ENCODE results near the gene NTM.

Gene NTM

DNA sequence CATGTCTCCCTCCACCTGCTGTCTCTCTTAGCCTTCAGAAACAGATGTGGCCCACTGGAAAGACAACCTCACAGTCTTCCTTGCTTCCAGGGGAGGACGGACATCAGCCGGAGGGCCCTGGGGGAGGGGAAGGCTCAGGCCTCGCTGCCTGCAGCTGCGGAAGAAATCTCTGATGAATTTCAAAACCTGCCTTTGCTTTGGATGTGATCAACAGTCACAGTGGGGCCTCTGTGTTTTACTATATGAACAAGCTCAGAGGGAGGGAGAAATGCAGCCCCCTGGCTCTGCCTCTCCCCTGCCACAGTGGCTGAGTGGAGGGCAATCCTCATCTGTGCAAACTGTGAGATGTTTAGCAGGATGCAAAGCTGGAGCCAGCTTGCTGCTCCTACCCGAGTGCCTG, 282.8 kb downstream of the NTM start:
- no peak for DNase-seq

DNA sequence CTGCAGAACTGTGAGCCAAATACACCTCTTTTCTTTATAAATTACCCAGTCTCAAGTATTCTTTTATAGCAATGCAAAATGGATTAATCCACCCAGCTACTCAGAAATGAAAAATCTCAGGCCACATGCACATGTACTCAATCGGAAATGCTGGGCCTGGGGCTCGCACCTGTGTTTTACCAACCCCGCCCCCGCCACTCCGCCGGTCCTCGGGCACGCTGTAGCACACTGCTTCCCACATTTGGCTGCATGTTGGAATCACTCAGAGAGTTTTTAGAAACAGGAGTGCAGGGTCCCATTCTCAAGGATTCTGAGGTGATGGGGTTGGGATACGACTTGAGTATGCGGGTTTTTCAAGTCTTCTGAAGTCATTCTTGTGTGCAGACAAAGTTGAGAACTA, 284.4 kb downstream of the NTM start:
- DNase-seq = no peak

DNA sequence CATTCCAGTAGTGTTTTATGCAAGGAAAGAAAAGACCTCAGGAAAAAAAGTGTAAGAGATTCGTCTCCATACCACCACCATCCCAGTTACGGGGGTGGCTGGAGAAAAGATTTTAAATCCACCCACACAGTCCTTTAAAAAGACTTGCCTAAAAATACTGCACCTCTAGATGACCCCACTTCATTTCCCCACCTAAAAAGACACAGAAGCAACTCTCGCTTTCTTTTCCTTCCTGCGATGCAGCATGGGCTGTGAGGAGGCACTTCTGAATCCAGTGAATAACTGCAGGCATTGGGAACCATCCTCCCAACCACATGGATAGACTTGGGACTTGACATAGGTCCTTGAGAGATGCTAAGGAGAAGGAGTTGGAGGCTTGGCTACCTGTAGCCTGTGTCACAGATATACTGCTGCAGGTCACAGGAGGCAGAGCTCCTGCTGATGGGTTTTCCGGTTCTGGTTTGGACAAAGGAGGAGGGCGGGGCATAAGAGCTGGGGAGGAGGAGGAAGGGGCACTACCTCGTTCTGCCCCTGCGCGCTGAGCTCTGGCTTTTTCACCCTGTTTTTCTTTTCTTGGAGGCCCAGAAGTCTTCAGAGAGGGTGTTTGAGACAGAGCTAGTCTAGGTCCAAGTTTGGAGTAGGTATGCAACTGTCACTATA, 285.9 kb downstream of the NTM start:
- no peak for DNase-seq

DNA sequence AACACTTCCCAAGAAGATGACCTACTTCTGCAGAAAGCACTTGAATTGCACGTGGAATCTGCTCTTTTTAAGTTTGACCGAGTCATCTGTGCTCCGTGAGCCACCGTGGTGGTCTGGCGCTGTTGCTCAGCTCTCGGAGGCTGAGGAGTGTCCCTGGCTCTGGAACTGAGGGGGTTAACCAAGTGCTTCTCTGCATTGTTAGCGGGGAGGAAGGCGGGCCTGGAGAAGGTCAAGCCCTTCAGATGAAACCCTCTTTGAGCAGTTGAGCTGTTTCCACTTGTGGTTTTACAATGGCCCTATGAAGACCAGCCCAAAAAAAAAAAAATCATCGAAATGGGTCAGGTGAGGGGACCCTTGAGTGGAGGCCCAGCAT, 286.4 kb downstream of the NTM start:
- no peak for DNase-seq

DNA sequence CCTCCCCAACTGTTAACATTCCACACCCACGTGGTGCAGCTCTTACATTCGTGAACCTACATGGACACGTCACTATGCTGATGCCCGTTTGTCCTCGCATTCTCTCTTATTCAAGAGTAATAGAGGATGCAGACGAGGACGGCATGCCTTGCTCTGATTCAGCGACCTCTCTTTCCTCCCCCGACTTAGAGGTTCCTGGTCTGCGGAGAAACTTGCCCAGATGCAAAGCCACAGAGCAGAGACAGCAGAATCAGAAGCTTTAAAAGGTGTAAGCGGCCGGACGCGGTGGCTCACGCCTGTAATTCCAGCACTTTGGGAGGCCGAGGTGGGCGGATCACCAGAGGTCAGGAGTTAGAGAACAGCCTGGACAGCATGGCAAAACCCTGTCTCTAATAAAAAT, 288.0 kb downstream of the NTM start:
- DNase-seq = no peak

DNA sequence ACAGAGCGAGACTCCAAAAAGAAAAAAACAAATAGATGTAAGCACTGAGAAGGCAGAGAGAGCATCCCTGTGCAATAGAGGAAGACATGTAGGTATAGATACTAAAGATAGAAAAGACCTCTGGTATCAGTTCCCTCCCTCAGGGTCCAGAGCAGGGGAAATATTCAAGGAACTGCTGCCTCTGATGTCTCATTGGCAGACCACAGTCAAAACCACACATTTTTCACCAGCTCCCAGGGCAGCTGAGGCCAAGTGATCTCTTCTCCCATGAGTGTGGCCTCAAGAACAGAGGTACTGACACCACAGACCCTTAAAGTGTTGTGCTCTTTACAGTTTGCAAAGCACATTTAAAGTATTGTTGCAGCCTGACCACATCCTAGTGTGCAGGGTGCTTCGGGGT, 288.5 kb downstream of the NTM start:
- DNase-seq = no peak

DNA sequence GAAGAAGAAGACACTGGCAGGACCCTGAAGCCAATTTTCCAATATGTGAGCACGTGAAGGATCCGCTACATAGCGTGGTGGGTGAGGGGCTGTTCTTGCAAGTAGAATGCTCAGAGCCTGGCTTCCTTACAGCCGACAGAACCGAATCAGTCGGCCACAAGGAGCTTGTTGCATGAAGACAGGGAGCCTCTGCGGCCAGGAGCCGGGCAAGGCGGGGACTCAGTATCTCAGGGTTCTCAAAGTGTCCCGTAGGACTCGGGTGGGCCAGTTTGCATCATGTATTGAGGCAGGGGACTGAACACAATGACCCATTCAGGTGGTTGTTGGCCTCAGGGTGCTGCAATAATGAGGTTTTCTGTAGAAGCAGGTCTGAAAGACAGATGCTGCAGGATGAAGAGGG, 289.5 kb downstream of the NTM start:
- no peak for DNase-seq

DNA sequence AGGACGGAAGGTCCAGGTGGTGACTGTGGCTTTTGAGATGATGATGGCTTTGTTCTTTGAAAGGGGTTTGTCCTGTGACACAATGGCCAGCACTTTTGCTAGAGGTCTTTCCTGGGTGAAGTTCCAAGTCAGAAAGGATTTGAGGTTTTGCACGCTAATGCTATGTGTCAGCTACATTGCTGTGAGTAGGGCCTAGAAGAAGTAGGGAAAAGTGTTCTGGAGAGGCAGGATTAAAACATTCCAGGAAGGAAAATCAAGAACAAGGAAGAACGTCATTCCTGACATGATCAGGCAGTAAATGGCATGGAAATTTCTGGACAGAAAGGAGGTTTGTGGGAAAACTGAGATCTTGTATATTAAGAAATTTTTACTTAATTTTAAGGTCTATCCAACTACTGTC, 290.7 kb downstream of the NTM start:
- no peak for DNase-seq

DNA sequence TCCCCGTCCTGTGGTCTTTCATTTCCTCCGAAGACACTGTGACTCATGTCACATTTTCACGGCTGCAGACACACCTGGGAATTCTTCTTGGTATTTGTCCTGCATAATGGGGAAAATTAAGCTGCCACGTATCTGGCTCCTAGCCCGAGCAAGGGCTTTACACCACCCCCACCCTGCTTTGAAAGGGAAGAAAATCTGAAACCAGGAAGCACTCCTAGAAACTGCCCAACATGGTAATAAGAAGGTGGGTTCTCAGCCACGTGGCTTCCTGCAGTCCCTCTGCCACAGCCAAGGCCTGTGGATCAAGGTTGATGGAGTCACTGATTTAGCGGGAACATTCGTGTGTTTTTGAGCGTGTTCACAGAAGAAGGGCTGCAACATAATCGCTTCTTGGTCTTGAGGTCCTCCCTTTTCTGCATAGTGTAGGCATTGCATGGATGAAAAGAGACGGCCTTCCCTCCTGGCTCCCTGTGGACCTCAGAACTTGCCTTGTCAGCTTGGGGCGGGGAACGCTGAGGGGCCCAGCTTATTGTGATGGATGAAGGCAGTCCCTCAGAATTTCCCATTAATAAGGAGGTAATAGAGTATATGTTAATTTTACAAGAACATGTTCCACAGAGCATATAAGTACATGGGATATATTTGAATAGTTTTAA, 292.0 kb downstream of the NTM start:
- no peak for DNase-seq

DNA sequence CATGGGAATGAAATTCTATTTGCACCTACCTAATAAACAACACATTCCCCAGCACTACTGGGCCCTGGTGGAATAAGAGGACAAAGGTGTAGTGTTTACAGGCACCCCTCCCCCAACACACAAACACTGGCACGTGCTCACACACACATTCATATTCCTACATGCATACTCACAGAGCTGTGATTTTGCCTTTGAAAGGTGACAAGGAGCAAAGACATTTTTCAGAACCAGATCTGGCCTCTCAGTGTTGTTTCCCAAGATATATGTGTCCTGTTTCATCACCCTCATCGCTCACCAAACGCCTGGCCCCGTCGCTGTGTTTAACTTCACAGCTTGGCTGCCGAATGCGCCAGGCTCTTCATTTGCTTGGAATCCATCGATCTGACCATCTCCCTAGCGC, 292.6 kb downstream of the NTM start:
- no peak for DNase-seq

DNA sequence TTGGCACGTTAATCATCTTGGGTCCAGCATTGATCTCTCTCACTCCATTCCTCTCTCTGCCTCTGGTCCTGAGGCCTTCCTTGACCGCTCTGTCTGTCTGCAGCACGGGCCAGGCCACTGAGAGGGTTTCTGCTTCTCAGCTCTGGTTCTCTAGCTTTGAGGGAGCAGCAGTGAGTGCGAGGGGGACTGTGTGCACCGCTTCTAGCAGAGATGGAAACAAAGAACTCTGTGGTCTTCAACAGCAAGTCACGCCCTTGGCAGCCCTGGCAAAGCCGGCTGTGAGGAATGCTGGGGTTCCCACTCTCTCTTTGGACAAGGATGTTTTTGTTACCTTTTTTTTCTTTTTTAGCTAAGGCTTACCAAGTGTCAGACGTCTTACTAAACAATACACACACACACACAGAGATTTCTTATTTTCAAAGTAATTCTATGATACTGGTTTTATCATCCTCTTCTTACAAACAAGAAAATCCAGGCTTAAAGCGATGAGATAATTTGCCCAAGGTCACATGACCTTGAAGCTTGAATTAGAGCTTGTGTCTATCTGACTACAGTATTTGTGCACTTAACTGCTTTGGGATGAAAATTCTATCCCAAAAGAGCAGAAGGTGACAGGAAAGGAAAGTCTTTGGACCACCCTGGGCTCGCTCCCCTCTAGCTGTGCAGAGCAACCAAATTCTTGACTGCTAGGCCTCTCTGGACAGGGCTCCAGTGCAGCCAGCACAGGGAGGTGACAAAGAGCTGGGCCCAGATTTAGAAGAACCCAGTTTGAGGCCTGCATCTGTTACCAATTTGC, 293.2 kb downstream of the NTM start:
- no peak for DNase-seq

DNA sequence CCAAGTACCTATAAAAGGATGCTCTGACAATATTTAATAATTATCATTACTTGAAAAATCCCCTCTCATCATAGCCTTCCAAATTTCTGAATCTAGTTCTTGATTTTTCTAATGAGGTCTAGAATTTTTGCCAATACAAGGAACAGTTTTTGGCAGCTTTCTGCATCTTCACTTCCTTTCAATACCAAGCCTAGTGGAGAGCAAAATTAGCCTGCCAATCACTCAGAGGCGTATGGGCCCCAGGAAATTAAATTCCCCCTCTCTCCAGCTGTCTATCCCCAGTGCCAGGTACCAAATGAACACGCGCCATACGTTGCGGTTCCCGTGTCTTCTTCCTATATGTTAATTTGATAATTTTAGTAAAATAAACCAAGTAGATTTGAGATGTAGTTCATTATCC, 293.9 kb downstream of the NTM start:
- no peak for DNase-seq

DNA sequence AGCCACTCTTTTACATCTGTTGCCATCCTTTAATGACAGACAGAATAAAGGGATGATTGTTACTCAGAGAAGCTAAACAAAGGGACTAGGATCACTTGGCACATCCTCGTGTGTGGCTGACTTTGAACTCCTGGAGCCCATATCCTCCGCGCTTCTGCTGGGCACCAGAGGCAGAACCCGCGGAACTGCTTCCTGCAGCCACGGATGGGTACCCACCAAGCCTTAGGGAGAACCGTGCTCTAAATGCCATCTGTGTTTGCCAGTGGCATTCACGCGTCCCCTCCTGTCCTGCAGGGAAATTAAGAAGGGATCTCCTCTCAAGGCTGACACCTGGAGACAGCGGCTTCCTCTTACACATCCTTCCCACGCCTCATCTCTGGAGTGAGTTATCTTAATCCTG, 294.4 kb downstream of the NTM start:
- no peak for DNase-seq

DNA sequence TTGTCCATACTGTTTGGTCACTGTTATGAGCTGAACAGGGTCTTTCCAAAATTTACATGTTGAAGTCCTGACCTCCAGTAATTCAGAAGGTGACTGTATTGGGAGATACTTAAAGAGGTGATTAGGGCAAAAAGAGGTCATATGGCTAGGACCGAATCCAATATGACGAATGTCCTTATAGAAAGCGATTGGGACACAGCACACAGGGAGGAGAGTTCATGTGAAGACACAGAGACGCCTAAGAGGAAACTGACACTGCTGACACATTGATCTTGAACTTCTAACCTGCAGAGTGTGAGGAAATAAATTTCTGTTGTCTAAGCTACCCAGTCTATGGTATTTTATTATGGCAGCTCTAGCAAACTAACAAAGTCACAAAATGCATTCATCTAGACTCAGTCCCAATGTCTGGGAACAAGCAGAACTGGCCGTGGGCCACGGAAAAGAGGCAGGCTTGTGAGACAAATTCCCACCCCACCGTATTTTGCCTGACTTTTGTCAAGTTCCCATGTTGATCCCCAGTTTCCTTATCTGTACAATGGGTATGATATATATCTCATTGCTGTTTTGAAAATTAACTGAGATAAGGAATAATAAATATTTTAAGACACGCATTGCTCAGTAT, 295.0 kb downstream of the NTM start:
- DNase-seq = no peak

DNA sequence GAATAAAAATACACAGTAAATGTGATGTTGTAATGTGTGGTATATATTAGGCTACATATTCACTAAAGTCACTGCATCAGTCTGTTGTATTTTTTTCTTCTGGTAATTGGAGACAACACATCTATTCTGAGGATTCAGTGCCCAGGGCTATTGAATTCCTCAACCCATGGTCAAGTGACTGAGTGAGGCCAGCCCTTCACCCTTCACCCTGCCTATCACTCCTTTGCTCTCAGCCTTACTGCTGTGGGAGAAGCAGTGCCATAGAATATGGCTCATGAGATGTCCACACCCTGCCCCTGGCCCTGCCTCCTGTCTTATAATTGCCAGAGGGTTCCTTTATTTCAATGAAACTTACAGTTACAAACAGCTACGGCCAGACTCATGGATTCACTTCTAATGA, 295.6 kb downstream of the NTM start:
- DNase-seq = no peak

DNA sequence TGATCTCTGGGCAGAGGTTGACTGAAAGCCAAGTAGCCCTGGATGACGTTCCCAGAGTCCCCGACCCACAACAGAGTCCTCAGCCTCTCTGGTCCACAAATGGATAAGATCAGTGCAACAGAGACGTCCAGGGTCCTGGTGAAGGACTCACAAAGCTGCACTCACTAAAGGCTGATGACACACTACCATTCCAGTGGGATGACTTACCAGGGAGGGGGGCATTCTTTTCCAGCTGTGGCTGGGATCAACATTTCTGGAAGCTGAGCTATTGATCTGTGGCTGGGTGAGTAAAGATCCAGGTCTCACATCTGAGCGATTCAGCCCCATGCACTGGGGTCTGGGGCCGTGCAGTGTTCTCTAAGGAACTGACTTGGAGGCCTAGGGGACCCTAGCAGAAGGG, 296.2 kb downstream of the NTM start:
- no peak for DNase-seq

DNA sequence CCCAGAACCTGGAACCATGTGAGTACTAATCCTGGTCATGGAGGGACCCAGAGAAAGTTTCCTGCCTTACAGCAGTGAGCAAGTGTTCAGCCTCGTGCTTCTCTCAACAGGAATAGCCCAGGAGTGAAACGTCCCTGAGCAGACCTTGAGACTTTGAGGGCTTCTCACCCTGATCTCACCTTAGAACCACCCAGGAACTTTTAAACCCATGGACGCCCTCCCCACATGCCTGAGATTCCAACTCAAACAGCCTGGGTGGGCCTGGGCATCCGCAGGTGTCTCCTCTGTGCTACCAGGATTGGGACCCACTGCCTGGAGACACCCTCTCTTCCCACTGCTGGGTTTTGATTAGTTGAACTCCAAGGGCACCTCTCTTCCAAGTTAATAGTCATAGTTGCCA, 297.2 kb downstream of the NTM start:
- DNase-seq = no peak

DNA sequence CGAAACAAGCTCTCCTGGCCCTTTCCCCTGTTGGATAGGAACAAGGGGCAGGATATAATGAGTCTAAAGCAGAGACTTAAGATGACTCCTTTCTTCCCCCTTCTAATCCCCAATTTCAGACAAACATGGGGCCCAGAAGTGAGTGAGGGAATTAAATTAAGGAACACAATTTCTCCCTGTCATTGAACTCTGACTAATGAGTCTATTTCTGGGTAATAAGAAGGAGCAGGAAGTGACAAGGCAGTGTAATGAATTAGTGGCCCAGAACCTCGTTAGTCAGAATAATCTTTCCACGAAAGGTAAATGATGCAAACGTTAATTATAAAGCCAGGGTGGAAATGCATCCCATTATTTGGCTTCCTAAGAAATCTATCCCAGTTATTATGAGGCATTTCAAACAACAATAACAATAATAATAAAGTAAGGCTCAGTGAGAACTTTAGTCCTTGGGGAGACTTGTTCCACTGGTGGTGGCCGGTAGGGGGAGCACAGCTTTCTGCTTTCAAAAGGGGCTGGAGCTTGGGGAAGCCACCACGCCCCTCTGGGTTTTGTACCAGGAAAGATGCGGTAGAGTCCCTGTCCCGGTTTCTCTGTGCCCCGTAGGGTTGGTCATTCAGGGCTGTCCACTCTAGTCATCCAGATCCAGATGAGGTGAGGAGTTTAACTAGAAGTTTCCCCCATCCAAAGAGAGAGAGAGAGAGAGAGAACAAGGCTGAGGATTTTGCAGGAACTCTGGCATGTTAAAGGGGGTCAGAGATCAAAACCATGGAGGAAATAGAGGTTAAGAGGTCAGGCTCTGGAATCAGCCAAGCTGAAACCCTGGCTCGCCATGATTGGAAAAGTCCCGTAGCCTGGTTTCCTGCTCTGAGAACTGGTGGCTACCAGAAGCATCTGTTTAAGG, 298.3 kb downstream of the NTM start:
- DNase-seq = no peak

DNA sequence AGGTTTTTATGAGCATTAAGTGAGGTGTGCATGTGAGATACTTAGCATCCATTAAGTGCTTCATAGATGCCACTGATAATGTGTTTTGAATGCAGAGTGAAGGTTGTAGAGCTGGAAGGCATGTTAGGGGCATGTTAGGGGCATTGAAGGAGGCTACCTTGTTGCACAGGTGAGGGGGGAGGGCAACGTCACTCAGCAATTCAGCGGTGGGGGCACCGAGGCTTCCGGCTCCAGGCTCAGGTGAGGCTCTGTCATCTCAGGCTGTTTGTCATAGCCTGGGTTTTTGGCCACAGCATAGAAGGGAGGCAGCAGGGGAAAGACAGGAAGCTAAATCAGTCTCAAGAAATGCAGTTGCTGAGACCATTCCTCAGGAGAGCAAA, 299.0 kb downstream of the NTM start:
- no peak for DNase-seq

DNA sequence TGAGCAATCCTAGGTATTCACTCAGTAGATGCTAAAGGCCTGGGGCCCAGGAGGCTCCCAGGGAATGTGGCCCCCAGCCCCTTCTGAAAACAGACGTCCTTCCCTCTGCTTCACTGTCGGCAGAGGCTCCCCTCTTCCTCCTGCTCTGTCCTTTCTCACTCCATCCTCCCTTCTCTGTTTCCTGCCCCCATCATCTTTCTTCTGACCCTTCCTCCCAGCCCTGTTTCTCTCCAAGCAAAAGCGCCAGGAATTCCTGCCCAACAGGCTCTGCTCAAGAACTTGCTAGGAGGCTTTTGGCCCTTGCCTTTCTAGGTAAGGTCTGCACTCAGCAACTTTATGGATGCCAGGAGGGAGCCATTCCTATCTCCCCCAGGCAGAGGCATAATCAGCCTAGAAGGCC, 300.5 kb downstream of the NTM start:
- no peak for DNase-seq

DNA sequence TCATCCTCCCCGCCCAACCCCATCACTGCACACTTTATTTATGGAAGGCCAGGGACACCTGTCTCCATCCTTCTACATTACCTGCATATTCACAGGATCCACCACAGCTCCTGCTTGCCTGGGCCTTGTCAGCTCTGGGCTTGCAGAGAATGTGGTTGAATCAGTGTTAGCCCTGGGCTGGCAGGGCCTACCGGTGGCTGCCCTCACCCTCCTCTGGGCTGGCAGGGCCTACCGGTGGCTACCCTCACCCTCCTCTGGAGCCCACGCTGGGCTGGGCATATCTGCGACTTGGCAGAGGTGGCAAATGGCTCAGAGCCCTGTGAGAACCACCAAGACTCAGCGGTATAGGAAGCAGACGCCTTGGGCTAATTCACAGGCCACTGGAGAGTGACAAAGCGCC, 300.9 kb downstream of the NTM start:
- DNase-seq = no peak

DNA sequence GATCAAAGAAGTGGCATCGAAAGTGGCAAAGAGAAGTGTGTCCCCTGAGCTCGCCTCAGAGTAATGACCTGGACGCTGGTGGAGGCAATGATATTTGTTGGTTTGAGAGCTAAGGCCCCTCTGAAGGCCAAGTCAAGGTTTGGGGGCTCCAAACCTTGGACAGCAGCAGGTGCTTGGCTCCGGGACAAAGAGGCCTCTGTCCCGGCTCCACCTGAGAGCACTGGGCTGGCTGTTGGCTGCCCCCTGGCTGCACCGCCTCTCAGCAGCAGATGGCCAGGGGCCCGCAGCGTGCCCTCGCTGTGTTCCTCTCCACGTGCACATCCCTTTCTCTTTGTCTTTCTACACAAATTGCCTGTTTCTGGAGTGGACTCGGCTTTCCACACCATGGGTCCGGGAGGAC, 301.3 kb downstream of the NTM start:
- DNase-seq = no peak

DNA sequence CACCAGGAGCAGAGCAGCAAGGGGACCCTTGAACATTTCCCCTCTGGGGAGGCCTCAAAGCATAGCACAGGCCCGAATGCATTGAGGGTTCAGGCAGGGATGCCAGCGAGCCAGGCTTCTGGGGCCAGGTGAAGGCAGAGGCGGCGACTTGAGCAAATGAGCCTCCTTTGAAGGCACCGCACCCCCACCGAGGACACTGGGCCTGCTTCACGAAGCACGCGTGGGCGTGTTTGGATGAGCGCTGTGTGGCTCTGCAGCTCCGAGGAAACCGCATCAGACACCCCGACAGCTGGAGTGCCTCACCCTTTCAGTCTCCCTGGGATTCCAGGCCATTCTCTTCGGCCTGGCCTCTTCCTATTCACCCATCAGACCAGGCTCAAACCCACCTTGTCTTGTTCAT, 301.8 kb downstream of the NTM start:
- DNase-seq = no peak
